GM21737 (cell line): ENCODE measurements around the gene SH3GL3.

ENCODE experiments used
- ATAC-seq: cut with Tn5 transposase; IDR thresholded peaks from one replicate; pipeline ENCODE4 v1.9.1; 2021; ENCODE audit warnings: mild to moderate bottlenecking, moderate library complexity; ENCODE audit not compliant: unreplicated experiment

SH3GL3 gene, protein sequence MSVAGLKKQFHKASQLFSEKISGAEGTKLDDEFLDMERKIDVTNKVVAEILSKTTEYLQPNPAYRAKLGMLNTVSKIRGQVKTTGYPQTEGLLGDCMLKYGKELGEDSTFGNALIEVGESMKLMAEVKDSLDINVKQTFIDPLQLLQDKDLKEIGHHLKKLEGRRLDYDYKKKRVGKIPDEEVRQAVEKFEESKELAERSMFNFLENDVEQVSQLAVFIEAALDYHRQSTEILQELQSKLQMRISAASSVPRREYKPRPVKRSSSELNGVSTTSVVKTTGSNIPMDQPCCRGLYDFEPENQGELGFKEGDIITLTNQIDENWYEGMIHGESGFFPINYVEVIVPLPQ

DNA sequence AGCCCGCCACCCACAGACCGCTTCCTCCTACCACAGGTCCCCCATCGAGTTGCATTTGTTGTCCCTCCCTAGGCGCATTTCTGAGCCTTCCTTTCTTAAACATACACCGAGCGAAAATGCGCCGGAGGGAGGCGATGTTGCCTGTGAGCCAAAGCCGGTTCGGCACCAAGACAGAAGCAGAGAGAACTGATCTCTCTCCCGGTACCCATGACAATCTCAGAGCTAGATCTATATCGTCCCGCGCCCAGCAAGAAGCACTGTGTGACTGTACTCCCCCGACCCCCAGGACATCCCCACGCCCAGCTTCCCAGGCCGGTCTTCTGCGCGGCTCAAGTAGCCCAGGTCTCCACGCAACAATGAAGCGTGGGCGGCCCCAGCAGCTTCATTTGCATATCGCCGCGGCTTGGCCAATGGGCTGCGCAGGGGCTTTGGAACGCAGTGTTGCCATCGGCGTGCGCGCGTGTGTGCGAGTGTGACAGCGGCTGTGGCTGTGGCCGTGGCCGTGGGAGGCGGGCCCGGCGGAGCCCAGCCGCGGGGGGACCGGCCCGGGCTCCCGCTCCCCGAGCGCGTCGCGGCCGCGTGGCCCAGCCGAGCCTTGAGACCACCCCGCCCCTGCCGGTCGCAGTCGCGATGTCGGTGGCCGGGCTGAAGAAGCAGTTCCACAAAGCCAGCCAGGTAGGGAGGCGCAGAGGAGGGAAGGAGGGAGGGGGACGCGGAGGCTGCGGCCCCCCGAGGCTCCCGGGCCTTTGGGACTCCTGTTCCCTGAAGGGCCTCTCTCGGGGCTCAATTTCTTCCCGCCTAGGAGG, at the start of gene SH3GL3:
Gene SH3GL3, plus strand, starts transcription at position 438 of the 806 bp plus-strand sequence. Its CDS starts 193 bp downstream, at position 631.
- no peak for ATAC-seq

DNA sequence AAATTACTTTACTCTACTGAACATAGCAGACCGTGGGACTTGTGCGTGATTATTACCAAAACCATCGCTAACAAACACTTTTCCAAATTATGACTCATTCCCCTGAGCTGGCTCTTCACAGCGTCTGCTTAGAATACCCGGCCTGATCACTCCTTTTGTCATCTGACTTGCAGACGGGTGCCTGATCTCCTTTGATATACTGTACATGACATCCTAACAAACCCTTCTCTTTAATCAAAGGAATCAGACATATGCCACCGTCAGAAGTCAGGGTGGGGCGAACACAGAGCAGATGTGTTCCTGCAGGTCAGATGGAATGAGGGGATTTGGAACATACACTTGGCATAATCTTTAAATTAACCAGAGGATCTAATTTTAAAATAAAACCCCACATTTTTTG, 48.5 kb upstream of the SH3GL3 start:
- no peak for ATAC-seq

DNA sequence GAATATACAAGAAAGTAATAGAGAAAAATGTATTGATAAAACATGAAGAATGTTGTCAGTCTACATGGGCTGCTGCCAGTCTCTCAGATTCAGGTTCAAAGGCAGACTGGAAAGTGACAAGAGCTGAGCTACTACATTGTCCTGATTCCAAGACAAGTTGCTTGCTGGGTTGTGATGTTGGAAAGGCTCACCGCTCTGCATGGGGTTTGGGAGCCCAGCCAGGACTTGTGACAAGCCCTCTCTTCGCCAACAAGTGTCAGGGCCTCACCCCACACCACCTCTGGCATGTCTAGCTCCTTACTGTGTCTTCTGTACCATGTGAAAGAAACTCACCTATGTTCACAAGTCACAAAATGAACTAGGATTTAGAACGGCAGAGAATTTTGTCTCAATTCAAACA, 43.0 kb upstream of the SH3GL3 start:
- ATAC-seq: no peak

DNA sequence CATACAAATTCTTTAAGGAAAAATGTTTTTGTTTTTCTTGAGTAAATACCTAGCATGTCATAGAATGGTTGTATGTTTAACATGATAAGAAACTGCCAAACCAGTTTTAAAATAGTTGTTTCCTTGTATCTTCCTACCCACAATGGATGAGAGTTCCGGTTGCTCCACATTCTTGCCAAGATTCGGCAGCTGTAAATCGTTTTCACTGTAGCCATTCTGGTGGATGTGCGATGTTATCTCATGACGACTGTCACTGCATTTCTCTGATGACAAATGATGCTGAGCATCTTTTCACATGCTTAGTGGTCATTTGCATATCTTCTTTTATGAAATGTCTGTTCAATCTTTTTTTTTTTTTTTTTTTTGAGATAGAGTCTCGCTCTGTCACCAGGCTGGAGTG, 36.6 kb upstream of the SH3GL3 start:
- no peak for ATAC-seq

DNA sequence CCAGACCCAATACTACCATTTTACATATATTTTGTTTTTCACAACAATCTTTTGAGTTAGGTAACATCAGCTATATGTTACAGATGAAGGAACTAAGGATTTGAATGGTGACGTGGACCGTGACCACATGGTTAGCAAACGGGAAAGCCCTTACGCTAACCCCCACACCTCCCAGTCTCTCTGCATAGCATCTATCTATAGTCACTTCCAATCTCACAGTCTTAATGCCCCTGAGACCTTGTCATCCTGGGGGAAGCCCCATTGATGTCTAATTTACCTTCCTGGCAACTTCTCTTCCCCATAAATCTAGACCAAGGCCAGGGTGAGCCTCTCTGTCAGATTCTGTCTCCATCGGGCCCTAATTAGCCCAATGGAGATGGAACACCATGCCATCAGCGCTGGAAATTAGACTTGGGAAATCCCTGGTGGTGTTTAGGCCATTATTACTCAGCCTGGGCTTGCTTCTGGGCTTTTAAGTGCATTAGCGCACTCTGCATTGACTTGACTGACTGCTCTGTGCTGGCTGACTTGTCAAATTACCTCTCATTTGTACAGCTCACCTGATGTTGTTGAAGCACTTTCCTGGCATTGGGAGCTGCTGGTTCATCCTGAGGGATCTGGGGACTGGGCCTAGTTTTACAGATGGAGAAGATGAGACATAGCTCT, 34.0 kb upstream of the SH3GL3 start:
- no peak for ATAC-seq

DNA sequence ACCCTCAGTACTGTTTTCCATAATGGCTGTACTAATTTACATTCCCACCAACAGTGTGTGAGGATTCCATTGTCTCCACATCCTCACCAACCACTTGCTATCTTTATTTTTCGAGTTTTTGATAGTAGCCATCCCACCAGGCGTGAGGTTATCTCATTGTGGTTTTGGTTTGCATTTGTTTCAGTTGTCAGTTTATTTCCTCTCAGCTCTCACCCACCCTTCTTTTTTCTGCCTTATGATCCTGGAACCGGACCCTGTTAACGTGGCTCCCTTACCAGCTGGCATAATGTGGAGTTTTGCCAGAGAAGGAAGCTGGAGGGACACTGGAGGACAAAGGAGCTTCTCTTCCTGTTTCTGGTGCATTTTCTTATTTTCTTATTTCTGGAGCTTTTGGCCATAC, 25.1 kb upstream of the SH3GL3 start:
- no peak for ATAC-seq

DNA sequence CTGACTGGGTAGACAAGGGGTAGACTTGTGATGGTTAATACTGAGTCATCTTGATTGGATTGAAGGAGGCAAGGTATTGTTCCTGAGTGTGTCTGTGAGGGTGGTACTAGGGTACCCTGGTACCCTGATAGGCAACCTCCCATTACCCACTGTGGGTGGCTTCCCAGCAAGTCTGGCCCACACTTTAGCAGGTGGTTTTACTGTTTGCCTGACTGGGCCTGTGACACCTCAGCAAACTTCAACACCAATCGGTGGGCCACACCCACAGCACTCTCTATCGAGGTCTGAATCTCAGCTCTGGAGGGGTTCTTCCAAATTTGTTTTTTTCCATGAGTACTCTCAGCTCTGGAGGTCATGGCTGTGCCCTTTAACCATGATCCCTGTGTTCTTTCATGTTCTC, 24.6 kb upstream of the SH3GL3 start:
- no peak for ATAC-seq

DNA sequence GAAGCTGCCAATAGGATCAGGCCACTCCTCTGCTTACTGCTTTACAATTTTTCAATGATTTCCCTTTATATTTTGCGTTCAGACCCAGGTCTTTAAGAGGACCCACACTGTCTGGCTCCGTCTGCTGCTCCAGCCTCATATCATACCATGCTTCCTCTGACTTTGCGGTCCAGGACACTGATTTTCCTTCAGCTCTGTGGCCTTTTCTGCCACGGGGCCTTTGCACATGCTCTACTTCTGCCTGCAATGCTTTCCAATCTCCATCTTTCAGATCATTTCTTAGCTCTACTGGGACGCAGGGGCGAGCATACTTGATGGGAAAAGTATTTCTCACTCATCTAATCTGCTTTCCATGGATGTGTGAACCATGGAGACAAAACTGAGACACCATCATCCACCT, 23.0 kb upstream of the SH3GL3 start:
- ATAC-seq: no peak

DNA sequence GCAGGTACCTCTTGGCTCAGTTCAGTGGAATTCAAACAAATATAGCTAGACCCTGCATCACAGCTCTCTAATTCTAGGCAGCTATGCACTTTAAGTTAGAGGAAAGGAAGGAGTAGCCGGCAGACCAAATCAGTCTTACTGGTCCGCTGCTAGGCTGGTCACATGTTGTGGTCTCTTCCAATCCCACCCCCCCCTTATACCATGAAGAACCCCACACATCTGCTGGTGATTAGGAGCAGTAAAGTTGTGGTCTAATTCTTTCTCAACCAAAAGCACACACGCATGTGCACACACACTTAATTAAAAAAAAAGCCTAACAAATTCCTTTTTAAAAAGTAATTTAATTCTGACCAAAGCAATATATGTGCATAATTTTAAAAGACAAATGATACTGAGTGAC, 16.7 kb upstream of the SH3GL3 start:
- no peak for ATAC-seq

DNA sequence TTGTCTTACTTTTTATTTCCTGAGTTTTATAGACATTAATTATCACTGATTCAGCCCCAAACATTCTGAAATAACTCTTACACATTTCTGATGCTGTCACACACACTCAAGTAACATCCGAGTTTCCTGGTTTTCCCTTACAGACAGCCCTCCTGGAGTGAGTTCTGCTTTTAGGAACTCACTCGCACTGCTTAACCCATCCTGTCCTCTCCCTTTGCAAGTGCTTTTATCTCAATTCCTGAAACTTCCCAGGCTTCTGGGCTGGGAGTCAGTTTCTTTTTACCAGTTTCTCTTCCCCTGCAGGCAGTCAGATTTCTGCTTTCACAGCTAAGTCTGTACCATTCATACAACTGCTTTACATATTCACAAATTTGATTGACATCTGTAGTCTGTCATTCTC, 15.6 kb upstream of the SH3GL3 start:
- no peak for ATAC-seq

DNA sequence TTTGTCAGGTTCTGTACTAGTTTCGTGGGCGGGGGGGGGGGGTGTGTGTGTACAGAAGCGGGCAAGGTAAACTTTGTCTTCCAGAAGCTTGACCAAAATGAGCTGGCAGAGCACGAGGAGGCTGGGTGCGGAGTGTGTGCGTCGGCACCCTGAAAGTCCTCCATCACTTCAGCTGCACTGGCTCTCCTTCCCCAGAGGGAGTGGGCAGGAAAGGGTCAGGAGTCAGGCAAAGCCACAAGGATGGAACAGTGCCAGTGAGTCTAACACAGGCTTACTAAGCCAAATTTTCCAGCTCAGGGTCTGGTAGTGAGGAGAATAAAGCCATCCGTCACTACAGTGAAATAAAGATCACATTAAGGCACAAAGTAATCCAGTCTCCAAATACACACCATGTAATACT, 11.9 kb upstream of the SH3GL3 start:
- ATAC-seq: no peak

DNA sequence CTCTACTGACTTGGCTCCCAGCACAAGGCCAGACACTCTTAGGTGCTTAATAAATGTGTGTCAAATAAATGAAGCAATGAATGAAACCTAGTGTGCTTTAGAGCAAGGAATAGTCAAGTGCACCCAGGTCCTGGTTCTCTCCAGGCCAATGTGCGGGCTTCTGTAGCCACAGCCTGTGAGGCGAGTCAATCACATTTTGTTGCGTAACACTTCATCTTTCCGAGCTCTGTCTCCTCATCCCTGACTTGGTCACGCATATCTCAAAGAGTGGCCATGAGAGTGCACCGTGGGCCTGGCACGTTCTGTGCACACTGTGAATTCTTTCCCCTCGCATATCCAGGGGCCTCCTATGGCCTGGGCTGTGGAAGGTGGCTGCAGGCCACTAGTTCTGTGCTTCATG, 11.4 kb upstream of the SH3GL3 start:
- ATAC-seq: no peak

DNA sequence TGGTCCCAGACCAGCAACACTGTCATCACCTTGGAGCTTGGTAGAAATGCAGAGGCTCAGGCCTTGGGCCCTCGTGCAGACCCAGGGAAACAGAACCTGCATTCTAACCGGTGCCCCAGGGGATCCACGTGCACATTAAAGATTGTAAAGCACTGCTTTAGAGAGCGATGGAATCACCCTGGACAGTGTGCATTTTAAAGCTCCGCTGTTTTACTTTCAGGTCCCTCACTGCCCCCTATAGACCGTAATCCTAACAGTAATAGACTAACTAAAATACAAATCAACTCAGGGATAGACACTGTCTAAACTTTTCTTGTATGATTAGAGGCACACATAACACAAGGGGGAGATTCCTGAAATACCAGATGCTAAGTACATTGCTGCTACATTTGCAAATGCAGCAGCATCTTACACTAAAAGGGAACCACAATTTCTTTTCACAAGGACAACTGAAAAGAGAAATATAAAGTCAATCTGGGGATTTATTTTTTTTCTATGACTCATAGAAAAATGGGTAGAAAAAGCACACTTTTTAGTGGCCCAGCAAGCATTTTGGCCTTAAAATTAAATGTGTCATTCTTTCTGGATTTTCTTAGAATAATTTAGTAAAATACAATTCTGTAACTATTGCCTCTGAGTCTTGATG, 10.5 kb upstream of the SH3GL3 start:
- no peak for ATAC-seq

DNA sequence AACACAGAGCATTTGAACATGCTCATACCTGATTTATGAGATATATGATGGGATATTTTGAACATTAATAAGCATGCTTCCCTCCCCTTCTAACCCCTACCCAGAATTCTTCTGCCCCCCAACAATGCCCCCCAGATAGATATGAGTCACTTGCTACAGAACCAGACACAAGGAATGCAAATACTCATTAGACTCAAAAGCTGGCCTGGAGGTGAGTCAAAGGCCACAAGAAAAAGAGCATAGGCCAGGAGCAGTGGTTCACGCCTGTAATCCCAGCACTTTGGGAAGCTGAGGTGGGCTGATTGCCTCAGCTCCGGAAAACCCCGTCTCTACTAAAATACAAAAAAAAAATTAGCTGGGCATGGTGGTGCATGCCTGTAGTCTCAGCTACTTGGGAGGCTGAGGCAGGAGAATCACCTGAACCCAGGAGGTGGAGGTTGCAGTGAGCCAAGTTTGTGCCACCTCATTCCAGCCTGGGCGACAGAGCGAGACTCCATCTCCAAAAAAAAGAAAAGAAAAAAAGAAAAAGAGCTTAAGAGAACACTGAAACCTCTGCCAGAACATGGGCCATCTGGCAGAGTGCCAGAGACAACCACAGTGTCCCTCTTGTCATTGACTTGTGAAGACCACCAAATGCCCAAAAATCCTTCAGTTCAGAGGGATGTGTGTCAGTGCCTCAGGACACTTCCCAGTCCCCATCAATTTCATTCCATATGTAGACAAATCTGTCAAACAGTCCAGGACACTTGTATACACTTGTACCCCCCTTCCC, 3.9 kb upstream of the SH3GL3 start:
- ATAC-seq: no peak

DNA sequence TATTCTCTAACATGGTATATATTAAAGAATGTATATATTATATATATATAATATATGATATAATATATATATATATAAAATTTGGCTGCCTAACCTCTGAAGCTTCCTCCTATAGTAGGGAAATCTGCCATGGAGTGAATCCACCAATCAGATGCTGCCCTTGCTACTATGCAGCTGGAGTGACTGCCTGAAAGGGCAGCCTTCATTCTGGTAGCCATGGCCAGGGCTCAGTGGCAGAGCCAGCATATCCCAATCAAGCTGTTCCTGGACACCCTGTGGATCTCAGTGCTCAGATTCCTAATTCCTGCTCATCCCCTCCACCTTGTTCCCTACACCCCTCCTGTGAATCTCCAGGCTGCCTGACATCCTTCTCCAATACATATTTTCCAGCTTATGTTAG, 2.2 kb upstream of the SH3GL3 start:
- no peak for ATAC-seq

DNA sequence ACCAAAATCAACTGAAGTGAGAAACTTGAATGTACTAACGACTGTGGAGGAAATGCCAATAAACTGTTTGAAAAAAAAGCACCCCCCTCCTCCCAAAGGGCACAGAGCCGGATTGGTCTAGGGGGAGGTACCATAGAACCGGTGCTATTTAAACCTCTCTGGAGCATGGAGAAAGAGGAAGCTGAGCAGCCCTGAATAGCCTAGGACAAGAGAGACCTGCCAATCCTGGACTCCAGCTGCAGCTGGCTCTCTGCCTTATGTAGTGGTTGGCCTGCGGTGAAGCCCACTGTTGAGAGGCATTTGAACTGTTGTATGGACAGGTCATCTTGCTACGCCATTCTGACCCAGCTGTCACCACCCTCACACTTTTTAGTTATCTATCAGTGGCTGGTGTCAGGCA, 1.5 kb upstream of the SH3GL3 start:
- ATAC-seq: no peak

DNA sequence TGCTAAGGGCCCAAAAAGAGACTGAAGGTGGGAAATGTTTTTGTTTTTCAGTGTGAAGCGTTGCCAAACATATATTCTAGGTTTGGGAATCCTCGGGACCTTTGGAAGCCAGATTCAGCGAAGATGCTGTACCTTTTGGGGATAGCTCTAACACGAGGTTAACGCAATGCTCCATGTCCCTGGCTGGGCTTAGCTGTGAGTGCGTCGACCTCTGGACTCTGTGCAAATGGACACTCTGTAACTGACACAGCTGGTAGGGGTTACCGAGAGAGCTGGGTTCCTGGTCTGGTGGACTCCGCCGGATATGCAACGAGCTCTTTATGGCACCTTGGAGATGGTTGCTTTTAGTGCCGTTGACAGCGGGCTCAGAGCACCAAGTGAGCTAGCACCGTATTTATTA, 724 bp upstream of the SH3GL3 start:
- ATAC-seq: no peak

DNA sequence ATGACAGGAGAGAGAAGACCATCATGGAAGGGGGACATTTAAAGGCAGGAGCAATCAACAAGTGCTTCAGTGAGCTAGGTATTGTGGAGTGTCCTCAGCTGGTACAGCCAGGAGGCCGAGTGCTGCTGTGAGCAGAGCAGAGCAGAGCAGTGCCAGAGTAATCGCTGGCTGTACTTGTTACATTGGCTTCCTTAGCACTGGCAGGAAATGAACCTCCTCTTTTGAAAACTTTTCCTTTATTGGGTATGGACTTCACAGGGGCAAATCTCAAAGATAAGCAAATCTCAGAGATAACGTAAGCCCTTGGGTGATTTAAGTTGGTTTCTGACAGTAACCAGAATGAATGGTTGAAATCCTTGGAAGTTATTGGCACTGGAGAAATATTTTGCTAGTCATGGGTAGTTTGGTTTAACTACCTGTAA, 2.1 kb downstream of the SH3GL3 start:
- ATAC-seq: no peak

DNA sequence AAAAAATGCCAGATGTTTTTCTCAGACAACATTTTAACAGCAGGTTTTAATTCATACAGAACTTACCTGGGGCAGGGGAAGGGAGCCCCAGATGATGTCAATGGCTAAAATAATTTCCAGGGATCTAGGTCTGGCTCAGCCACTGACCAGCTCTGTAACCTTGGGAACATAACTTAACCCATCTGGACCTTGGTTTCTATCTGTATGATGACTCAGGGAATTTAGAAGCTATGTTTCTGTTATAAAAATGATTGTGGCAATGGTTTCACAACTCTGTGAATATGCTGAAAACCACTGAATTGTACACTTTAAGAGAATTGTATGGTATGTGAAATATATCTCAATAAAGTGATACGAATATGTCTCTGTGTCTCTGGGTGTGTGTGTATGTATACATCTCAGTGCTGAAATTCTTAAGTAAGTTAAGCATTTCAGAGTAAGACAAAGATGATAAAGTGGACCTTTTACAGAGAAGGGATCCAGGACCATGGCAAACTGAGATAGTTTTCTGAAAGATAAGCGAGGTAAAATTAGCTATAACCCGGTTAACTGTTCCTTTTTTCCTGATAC, 2.9 kb downstream of the SH3GL3 start:
- ATAC-seq: no peak

DNA sequence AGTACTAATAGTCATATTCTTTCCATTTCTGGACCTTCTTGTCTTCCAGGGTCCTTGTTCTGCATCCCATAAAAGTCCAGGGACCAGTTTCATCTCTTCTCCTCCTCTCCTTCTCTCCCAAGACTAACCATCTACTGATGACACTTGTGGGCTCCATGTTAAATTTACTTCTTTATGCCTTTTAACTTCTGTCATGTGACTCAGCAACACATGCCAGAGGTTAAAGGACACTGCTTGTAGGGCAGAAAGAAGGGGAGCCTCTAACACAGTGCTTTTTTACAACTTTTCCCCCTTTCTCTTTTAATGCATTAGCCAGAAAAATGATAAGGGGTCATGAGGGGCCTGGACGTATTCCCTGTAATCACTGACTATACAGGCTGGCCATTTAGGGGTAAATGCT, 10.0 kb downstream of the SH3GL3 start:
- ATAC-seq: no peak
